NCI-H526 (cell line): ENCODE data around the gene SLC29A2.

Experiments used
- DNase-seq, 2 experiments: peaks; one replicate each; lab custom pipeline; 2025; lab: John Stamatoyannopoulos, UW

The SLC29A2 gene

GRCh38 chr11:66349084-66349386, 22.5 kb downstream of the SLC29A2 start:
- DNase-seq = no peak

- peak; percentile 92 to 96 for DNase-seq
Observed at GRCh38 chr11:66347425-66348276, 23.9 kb downstream of the SLC29A2 start, which contains the start of gene B4GAT1. Gene B4GAT1 (minus strand): TSS chr11:66347629. CDS start chr11:66347545, 84 bp downstream.

- peak in 1 of 2 experiments; percentile 70 for DNase-seq
Observed at GRCh38 chr11:66346476-66347424, 24.8 kb downstream of the SLC29A2 start.

- no peak for DNase-seq
Observed at GRCh38 chr11:66345316-66345649, 26.3 kb downstream of the SLC29A2 start.

- DNase-seq = peak; percentile 96 to 98
Observed at GRCh38 chr11:66344550-66345315, 26.8 kb downstream of the SLC29A2 start, which contains the start of gene BRMS1. Gene BRMS1 (minus strand): TSS chr11:66345104. CDS start chr11:66342234, 2,870 bp downstream.

GRCh38 chr11:66343176-66343575, 28.4 kb downstream of the SLC29A2 start:
- DNase-seq = no peak

GRCh38 chr11:66341502-66342126, 29.9 kb downstream of the SLC29A2 start:
- no peak for DNase-seq

GRCh38 chr11:66340596-66341501, 30.7 kb downstream of the SLC29A2 start:
- no peak for DNase-seq

- no peak for DNase-seq
Observed at GRCh38 chr11:66339686-66340483, 31.7 kb downstream of the SLC29A2 start.

- DNase-seq = no peak
Observed at GRCh38 chr11:66339162-66339675, 32.3 kb downstream of the SLC29A2 start.

- no peak for DNase-seq
Observed at GRCh38 chr11:66338276-66339161, 33.0 kb downstream of the SLC29A2 start.

GRCh38 chr11:66337103-66337899, 34.3 kb downstream of the SLC29A2 start:
- DNase-seq = no peak

GRCh38 chr11:66336234-66337102, 35.1 kb downstream of the SLC29A2 start, which contains the start of gene RIN1:
Gene RIN1 (minus strand): TSS chr11:66336434. CDS start chr11:66336402, 32 bp downstream.
- DNase-seq = peak in 1 of 2 experiments; percentile 62

- DNase-seq = peak in 1 of 2 experiments; percentile 52
Observed at GRCh38 chr11:66335531-66336233, 35.9 kb downstream of the SLC29A2 start.

GRCh38 chr11:66334605-66335442, 36.7 kb downstream of the SLC29A2 start:
- DNase-seq = no peak
